LoVo (cell line): ENCODE data around the gene EXOSC1.
A peak's percentile ranks its signal among the peaks of the same experiment; 100 is the strongest.
"Not testable (repeated sequence)": the region's sequence is repeated elsewhere in the genome, so short reads cannot be mapped to it uniquely, and the experiment has no call there.

Experiments
- DNase-seq: peaks from one replicate; pipeline ENCODE4 v3.0.0-alpha.2; 2016; ENCODE audit warnings: low spot score

EXOSC1 gene

GRCh38 chr10:97459111-97459510 is 13.3 kb upstream of the EXOSC1 start:
- DNase-seq = no peak

- no peak for DNase-seq
Measured at GRCh38 chr10:97456686-97457065, 10.9 kb upstream of the EXOSC1 start.

GRCh38 chr10:97456034-97456685 is 10.4 kb upstream of the EXOSC1 start:
- DNase-seq = no peak

DNA sequence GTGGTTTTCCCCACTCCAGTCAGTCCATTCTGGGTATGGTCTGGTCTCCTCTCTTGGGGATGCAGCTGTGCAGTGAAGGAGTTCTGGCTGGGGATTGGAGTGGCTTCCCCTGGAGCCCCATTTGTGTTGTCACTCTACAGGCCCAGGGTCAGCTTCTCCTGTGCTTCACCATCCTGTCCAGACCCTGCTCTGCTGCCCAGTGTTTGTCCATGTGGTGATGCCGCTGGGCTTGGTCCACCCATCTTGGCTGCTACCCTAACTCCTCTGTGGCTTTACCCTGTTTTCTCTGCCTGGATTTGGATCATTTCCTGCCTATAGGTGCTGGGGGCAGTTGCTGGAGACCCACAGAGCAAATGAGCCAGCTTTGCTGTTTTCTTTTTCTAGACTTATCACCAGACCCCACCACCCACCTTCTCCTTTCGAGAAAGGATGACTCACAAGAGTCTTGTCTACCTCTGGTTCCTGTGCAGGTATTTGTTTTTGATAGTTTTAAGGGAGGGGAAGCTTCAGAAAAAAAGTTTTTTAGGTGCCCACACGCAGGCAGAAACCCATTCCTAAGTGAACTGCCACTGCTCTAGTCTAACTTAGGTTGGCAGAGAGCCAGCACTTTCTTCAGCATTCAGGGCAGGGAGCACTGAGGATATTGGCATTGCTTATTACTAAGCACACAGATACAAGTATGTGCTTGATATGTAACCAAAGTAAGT is 8.7 kb upstream of the EXOSC1 start:
- DNase-seq = no peak

GRCh38 chr10:97452352-97452751 is 6.5 kb upstream of the EXOSC1 start:
- no peak for DNase-seq

DNA sequence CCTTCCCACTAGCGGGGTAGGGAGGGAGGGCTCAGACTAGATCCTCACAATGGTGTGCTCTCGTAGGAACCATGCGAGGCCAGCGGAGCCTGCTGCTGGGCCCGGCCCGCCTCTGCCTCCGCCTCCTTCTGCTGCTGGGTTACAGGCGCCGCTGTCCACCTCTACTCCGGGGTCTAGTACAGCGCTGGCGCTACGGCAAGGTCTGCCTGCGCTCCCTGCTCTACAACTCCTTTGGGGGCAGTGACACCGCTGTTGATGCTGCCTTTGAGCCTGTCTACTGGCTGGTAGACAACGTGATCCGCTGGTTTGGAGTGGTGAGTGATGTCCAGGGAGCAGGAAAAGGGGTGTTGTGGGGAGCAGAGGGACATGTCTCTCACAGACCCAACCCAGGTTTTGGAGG is 5.8 kb upstream of the EXOSC1 start:
- no peak for DNase-seq

DNA sequence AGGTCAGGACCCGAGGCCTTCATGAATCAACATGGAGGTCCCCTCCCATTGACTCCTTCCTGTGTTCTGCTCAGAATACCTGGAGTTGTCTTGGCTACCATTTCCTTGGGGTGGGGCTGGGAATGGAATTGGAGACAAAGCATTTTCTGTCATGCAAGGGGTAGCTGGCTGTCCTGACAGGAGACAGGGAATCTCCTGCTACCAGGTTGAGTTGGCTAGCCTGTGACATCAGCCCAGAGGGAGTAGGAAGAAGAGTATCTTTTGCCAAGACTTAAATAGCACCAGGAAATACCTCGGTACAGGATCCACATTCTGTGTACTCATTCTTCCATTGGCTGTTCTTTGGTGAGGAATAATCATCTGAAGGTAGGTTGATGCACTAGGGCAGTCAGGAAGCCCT is 5.0 kb upstream of the EXOSC1 start:
- no peak for DNase-seq

GRCh38 chr10:97445357-97445721 is 467 bp downstream of the EXOSC1 start:
- DNase-seq = no peak

DNA sequence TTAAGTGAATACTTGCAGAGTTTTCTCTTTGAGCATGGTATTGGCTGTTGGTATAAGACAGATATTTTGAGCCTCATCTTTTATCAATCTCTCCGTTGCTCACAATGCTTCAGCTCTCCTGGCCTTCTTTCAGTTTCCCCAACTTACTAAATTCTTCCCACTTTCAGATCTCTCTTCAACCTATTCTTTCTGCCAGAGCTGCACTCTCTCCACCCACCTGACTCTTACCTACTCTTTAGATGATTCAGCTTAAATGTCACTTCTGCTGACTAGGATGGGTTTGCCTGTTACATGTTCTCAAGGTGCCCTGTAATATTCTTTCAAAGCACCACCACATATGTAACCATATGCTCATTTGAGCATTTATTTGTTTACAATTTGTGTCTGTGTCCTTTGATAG is 1.6 kb downstream of the EXOSC1 start:
- no peak for DNase-seq

GRCh38 chr10:97442277-97442676 is 3.5 kb downstream of the EXOSC1 start:
- no peak for DNase-seq

DNA sequence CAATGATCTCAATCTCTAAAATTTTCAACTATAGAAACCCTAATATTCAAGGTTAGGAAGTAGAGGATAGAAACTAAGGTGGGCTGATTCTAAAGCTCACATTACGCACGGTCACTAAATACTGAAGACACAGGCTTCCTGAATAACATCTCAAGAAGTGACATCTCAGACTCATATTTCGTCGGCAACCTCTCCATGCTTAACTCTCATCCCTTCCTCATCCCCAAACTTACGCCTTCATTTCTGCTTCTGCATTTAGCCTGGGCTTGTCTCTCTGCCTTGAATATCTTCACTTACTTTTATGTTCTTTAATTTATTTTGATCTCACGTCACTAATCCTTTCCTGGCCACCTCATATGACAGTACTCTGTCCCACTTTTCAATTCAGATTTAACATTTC is 10.6 kb downstream of the EXOSC1 start:
- no peak for DNase-seq

DNA sequence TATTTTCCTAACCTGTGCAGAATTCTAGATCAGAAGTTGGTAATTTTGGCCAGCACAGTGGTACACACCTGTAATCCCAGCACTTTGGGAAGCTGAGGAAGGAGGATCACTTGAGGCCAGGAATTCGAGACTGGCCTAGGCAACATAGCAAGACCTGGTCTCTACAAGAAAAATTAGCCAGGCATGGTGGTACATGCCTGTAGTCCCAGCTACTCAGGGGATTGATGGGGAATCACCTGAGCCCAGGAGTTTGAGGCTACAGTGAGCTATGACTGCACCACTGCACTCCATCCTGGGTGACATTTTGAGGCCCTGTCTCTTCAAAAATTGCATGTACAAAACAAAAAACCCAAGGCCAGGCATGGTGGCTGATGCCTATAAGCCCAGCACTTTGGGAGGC is 11.2 kb downstream of the EXOSC1 start:
- no peak for DNase-seq

- no peak for DNase-seq
Measured at GRCh38 chr10:97434055-97434454, 11.8 kb downstream of the EXOSC1 start.

- no peak for DNase-seq
Measured at GRCh38 chr10:97428572-97428981, 17.2 kb downstream of the EXOSC1 start.

DNA sequence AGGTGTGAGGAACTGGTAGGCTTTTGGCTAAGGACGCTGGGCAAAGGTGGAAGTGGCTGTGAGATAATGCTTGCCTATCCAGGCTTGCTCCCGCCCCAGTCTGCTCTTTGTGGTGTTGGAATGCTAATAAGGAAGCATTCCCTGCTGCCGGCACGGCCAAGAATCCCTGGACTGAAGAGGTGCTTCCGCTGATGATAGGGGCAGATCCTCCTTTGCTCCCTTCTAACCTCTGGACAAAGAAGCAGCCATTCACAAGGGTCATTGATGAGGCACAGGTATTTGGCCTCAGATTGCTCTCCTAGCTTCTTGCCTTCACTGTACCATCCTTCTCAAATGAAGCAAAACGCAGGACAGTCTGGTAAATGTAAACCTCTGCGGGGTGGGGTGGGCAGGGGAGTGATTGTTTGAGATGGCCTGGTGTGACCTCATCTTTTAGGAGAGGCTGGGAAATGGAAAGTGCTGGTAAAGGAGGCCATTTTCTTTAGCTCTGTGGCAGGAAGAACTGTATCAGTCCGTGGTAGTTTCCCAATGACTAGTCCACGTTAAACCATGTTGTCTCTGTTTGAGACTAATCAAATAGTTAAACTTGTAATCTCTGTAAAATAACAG is 18.1 kb downstream of the EXOSC1 start:
- peak; percentile 58 for DNase-seq

- no peak for DNase-seq
Measured at GRCh38 chr10:97426776-97427570, 18.8 kb downstream of the EXOSC1 start.

DNA sequence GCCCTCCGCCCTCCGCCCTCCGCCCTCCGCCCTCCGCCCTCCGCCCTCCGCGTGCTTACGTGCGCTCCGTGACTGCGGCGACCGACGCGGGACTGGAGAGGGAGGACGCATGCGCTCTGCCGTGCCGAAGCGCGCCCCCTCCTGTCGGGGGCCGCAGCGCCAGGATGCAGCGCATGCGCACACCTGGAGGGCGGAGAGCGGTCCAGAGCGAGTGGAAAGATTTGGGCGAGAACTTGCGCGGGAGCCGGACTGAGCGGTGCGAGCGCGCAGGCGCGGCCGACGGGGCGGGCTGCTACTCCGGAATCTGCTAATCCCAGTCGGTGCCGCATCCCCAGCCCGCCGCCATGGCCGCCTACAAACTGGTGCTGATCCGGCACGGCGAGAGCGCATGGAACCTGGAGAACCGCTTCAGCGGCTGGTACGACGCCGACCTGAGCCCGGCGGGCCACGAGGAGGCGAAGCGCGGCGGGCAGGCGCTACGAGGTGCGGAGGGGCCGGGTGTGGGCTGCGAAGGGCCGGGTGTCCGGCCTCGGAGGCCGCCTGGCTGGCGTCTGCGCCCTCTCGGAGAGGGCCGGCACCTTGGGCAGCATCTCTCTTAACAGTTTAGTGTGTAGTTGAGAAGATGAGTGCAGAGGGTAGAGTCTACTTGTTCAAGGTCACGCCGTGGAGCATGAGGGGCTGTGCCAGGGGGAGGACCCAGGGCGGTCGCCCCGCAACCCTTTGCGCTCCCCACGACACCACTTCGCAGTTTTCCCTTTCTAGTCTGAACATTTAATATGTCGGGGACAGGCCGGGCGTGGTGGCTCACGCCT is 19.6 kb downstream of the EXOSC1 start, which contains the start of gene PGAM1:
Gene PGAM1, plus strand, starts transcription at position 228 of the 812 bp plus-strand sequence. Its CDS starts 117 bp downstream, at position 345.
- DNase-seq = peak; percentile 97

DNA sequence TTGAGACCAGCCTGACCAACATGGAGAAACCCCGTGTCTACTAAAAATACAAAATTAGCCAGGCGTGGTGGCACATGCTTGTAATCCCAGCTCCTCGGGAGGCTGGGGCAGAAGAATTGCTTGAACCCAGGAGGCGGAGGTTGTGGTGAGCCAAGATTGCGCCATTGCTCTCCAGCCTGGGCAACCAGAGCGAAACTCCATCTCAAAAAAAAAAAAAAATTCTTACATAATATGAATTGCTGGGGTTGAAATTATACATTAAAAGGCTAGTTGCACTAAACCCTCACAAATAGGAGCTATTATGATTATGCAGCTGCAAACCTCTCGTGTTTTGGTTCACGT is 22.1 kb downstream of the EXOSC1 start:
- not testable (repeated sequence) for DNase-seq

DNA sequence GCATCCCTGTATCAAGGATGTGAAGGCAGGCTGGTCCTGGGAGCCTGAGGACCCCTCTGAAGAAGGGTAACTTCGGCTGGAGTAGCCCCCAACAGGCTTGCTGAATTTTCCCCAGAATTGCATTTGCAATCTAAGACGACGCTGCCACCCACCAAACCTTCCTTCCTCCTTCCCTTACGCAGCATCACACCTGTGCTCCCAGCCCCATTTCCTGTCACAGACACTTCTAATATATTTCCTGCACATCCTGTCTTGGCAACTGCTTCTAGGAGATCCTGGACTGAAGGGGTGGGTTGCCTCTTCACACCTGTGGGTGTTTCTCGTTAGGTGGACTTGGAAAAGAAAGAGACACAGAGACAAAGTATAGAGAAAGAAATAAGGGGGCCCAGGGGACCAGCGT is 29.2 kb downstream of the EXOSC1 start:
- no peak for DNase-seq

DNA sequence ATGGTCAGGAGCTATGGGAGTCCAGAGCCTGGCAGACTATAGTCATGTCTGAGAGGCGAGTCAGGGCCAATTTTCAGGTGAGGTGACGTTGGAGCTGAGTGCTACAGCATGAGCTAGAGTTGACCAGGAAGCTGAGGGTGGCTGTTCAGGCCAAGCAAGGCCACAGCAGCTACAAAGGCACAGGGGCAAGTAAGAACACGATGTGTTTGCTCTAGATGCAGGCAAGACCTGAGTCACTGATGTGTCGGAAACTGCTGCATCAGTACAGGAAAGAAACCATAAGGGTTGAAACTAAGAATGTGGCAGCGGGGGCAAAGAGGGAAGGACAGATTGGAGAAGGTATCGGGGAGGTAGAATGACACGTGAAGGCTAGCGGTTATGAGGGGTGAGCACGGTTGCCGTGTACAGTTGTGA is 32.9 kb downstream of the EXOSC1 start:
- DNase-seq = peak; percentile 26

GRCh38 chr10:97411406-97411805 is 34.4 kb downstream of the EXOSC1 start:
- no peak for DNase-seq

GRCh38 chr10:97408496-97408992 is 37.3 kb downstream of the EXOSC1 start:
- peak; percentile 49 for DNase-seq
